K562 (cell line): ENCODE results near the gene PLK4. TPM values are rescaled to one million over a fixed set of nuclear protein-coding genes. Genes with fewer than 3 reads are reported as not detected.

Experiments
- BRCA1 ChIP-seq, 2 experiments: fragments of 450-650 bp in 1 of 2; sonication (generic) in 1 of 2; formaldehyde crosslinking in 1 of 2; IDR thresholded peaks; 2 replicates each; pipeline versions ENCODE4 v1.5.0 to v1.6.1; 2017 to 2020; ENCODE audit warnings: mild to moderate bottlenecking in 1 of 2, missing genetic modification reagents in 1 of 2
- CTBP1 ChIP-seq: fragments of 450-650 bp; IDR thresholded peaks from 2 replicates; pipeline ENCODE4 v1.6.1; 2016; ENCODE audit warnings: borderline replicate concordance
- EWSR1 ChIP-seq: fragments of 450-650 bp; IDR thresholded peaks from 2 replicates; pipeline ENCODE4 v1.6.1; 2018; ENCODE audit warnings: borderline replicate concordance, mild to moderate bottlenecking, low read depth, moderate library complexity; ENCODE audit not compliant: partially characterized antibody
- NCOA4 ChIP-seq: fragments of 450-650 bp; IDR thresholded peaks from 2 replicates; pipeline ENCODE4 v1.6.1; 2018; ENCODE audit warnings: mild to moderate bottlenecking; ENCODE audit not compliant: partially characterized antibody
- PML ChIP-seq: IDR thresholded peaks from 2 replicates; pipeline ENCODE4 v1.6.1; 2012; ENCODE audit warnings: low read length, inconsistent platforms
- RREB1 ChIP-seq: fragments of 250-450 bp; sonication (Bioruptor Pico); IDR thresholded peaks from 2 replicates; pipeline ENCODE4 v1.4.0; 2020
- SAP30 ChIP-seq: fragments of 200-600 bp; sonication (generic); IDR thresholded peaks from 2 replicates; pipeline ENCODE4 v1.6.1; 2012; ENCODE audit warnings: borderline replicate concordance, low read depth, mild to moderate bottlenecking, moderate library complexity, low read length, control low read depth, inconsistent platforms; ENCODE audit not compliant: insufficient read depth, poor library complexity, severe bottlenecking
- SMARCC2 ChIP-seq: fragments of 450-650 bp; IDR thresholded peaks from 2 replicates; pipeline ENCODE4 v1.6.1; 2017; ENCODE audit warnings: antibody characterized with exemption, moderate library complexity, mild to moderate bottlenecking, low read depth
- SRF ChIP-seq, 2 experiments: fragments of 250-450, 450-650 bp in 1 of 2; sonication (Bioruptor Pico) in 1 of 2; sonication (generic) in 1 of 2; formaldehyde crosslinking; IDR thresholded peaks; 2 replicates each; pipeline versions ENCODE4 v1.5.0 to v1.5.1; 2020 to 2022; ENCODE audit warnings: mild to moderate bottlenecking in 1 of 2, missing genetic modification reagents in 1 of 2
- TEAD2 ChIP-seq: fragments of 450-650 bp; IDR thresholded peaks from 2 replicates; pipeline ENCODE4 v1.6.1; 2016; ENCODE audit warnings: missing genetic modification characterization, control low read depth, missing compliant biosample characterization
- THAP7 ChIP-seq: fragments of 250-450 bp; sonication (Bioruptor Pico); IDR thresholded peaks from 2 replicates; pipeline ENCODE4 v1.5.0; 2021
- TRIM28 ChIP-seq: fragments of 450-650 bp; IDR thresholded peaks from 2 replicates; pipeline ENCODE4 v1.6.1; 2017
- ZKSCAN8 ChIP-seq: fragments of 200-800 bp; sonication (Bioruptor generic); IDR thresholded peaks from 2 replicates; pipeline ENCODE4 v1.6.1; 2016; ENCODE audit warnings: missing genetic modification characterization, missing compliant biosample characterization
- ZNF239 ChIP-seq: fragments of 250-450 bp; sonication (Bioruptor Pico); IDR thresholded peaks from 2 replicates; pipeline ENCODE4 v1.4.0; 2020; ENCODE audit warnings: mild to moderate bottlenecking
- ZNF445 ChIP-seq: fragments of 250-450 bp; sonication (Bioruptor Pico); IDR thresholded peaks from 2 replicates; pipeline ENCODE4 v1.4.0; 2020; ENCODE audit warnings: low read depth, mild to moderate bottlenecking, moderate library complexity
- ZNF766 ChIP-seq: fragments of 200-800 bp; sonication (Bioruptor generic); conservative IDR thresholded peaks from 2 replicates; pipeline ENCODE4 v1.6.1; 2016; ENCODE audit warnings: missing genetic modification characterization, missing compliant biosample characterization
- ZNF785 ChIP-seq: fragments of 250-450 bp; sonication (Bioruptor Pico); IDR thresholded peaks from 2 replicates; pipeline ENCODE4 v1.4.0; 2020; ENCODE audit warnings: mild to moderate bottlenecking
- ZNF79 ChIP-seq: fragments of 250-450 bp; sonication (Bioruptor Pico); IDR thresholded peaks from 2 replicates; pipeline ENCODE4 v1.4.0; 2020; ENCODE audit warnings: low read depth, mild to moderate bottlenecking, moderate library complexity
- polyA plus RNA-seq, 8 experiments: library from polyadenylated mRNA; depleted of rRNA in 4 of 8; stranded (reverse) in 5 of 8; unstranded in 3 of 8; fragments of >200 nt; fragmentation: Nextera tagmentation in 2 of 8; fragmentation: Illumina TruSeq in 1 of 8; extraction: Ambion mirVana in 2 of 8; extraction: Trizol in 1 of 8; gene quantifications; 2 replicates each; pipeline versions ENCODE4 v1.2.1 to v1.2.3, GENCODE V29; 2011 to 2014; ENCODE audit warnings: inconsistent platforms in 1 of 8, missing spikeins in 1 of 8
- total RNA-seq, 7 experiments: library from RNA; depleted of rRNA in 6 of 7; stranded (reverse); fragments of >200 nt in 6 of 7; fragmentation: Illumina TruSeq in 2 of 7; extraction: Trizol in 2 of 7; gene quantifications; 2 replicates each; pipeline versions ENCODE4 v1.2.1 to v1.2.3, GENCODE V29; 2011 to 2021; ENCODE audit warnings: low replicate concordance in 1 of 7
- TF ChIP-seq, protein P1 (sequence below): fragments of 450-650 bp; formaldehyde crosslinking; conservative IDR thresholded peaks from 2 replicates; pipeline ENCODE4 v1.4.0; 2022; ENCODE audit warnings: mild to moderate bottlenecking, missing genetic modification characterization

The PLK4 gene
- total and polyA plus RNA-seq, 9 of the 15 experiments (the other 6 are each of a cell fraction or from before 2014, with no cell fraction given), result 16.2 to 95.3 (median 54.3) TPM

DNA sequence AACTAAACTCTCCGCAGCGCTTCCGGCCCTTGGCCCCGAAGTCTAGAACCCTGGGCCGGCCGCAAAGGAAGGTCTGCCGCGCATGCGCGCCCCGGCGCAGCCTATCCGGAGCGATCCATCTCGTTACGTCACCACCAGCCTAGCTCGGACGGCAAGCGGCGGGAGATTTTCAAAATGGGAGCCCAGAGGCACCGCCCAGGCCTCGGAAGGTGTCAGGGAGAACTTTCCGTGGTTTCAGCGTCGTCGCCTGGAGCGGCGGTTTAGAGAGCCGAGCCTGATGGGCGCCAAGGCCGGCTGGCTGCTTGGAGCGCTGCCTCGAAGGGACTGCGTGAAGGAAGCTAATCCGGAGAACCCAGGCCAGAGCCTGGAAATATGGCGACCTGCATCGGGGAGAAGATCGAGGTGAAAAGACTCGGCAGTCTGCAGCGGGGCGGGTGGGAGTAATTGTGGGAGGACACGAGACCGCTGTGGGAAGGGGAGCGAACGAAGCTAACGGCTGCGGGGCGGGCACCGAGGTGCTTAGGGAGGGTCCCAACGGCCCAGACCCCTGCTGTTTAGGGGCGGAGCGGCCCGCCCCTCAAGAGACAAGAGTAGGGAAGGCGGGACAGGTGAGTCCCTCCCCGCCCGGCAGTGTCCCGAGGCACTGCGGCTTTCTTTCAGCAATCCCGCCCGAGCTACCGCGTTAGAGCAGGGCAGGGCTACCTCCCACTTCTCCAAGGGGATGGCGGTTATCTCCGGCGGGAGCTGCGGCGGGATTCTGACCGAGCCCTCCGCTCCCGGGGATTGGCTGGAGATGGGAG is at the start of gene PLK4 (continued):
- TF ChIP-seq SRF (CRISPR knock-in tag; IDR thresholded peaks at IDR 0.05), result 0 out of 4 replicates have a peak, but pooled peaks of 1 of the 2 experiments have one; percentile 37
- no peak for TF ChIP-seq THAP7
- TF ChIP-seq CTBP1, result peak; percentile 81
- TF ChIP-seq PML, result peak; percentile 85; the same call in 1 of the 2 replicates
- no peak for TF ChIP-seq BRCA1 (IDR thresholded peaks at IDR 0.05)
- TF ChIP-seq BRCA1 (CRISPR knock-in tag; IDR thresholded peaks at IDR 0.05), result no peak
- no peak for TF ChIP-seq NCOA4
- no peak for TF ChIP-seq ZKSCAN8 (CRISPR knock-in tag)
- TF ChIP-seq ZNF766, result 0 out of 2 replicates have a peak, but pooled peaks have one; percentile 37
- TF ChIP-seq SAP30, result peak; percentile 99
- TF ChIP-seq EWSR1, result no peak
- TF ChIP-seq, protein P1, sequence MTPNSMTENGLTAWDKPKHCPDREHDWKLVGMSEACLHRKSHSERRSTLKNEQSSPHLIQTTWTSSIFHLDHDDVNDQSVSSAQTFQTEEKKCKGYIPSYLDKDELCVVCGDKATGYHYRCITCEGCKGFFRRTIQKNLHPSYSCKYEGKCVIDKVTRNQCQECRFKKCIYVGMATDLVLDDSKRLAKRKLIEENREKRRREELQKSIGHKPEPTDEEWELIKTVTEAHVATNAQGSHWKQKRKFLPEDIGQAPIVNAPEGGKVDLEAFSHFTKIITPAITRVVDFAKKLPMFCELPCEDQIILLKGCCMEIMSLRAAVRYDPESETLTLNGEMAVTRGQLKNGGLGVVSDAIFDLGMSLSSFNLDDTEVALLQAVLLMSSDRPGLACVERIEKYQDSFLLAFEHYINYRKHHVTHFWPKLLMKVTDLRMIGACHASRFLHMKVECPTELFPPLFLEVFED (CRISPR knock-in tag), result no peak
- TF ChIP-seq ZNF785, result no peak
- TF ChIP-seq ZNF79 (CRISPR knock-in tag), result no peak
- no peak for TF ChIP-seq SMARCC2
- TF ChIP-seq TRIM28, result no peak
- TF ChIP-seq TEAD2, result no peak
- no peak for TF ChIP-seq ZNF445 (CRISPR knock-in tag)
- no peak for TF ChIP-seq RREB1 (CRISPR knock-in tag)
- TF ChIP-seq ZNF239 (CRISPR knock-in tag), result no peak
